Measurements from ENCODE around the gene TFPT.
"Not testable (repeated sequence)": the region's sequence is repeated elsewhere in the genome, so short reads cannot be mapped to it uniquely, and the experiment has no call there.

TFPT gene

DNA sequence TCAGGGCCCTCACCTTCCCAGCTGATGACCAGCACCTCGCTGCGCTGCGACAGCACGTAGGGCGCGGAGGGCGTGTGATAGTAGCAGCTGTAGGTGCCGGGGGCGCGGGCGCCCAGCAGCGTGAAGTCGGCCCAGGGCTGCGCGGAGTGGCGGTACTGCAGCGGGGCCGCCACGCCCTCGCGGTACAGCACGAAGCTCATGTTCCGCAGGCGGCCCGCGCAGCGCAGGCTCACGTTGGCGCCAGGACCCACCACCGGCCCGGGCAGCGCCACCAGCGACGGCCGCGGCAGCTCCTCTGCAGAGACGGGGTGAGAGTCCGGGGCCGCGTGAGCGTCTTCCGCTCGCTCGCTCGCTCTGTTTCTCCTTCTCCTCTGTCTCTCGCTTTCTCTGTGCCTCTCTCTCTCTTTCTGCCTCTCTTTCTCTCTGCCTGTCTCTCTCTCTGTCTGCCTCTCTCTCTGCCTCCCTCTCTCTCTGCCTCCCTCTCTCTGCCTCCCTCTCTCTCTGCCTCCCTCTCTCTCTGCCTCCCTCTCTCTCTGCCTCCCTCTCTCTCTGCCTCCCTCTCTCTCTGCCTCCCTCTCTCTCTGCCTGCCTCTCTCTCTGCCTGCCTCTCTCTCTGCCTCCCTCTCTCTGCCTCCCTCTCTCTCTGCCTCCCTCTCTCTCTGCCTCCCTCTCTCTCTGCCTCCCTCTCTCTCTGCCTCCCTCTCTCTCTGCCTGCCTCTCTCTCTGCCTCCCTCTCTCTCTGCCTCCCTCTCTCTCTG is 19.4 kb downstream of the TFPT start:
- not testable (repeated sequence) for DNase-seq (ENCODE audit: low read depth)
- H3K4me3 ChIP-seq (ENCODE audit: low read depth, low read length) = peak overlapping the region; percentile 44

DNA sequence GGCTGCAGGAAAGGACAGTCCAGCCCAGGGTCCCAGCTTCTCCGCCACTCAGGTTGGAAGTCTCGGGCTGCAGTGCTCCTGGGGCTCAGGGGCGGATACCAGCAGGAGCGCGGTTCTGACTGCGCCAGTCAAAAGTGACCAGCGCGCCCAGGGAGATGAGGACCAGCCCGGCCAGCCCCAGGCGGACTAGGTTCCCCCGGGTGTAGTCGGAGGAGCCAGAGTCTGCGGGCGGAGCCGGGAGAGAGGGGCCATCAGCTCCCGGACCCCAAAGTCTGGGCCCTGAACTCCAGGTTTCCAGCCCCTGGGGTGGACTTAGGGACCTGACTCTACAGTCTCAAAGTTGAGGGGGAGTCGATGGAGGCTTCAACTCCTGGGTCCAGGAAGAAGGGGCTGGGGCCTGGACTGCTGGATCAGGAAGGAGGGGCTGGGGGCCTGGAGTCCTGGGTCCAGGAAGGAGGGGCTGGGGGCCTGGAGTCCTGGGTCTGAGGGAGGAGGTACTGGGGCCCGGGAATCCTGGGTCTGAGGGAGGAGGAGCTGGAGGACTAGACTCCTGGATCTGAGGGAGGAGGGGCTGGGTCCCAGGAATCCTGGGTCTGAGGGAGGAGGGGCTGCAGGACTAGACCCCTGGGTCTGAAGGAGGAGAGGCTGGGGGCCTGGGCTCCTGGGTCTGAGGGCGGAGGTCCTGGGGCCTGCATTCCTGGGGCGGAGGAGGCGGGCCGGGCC is 20.2 kb downstream of the TFPT start:
- peak overlapping the region; percentile 44 for H3K4me3 ChIP-seq (ENCODE audit: low read depth, low read length)
- no peak for DNase-seq (ENCODE audit: low read depth)

DNA sequence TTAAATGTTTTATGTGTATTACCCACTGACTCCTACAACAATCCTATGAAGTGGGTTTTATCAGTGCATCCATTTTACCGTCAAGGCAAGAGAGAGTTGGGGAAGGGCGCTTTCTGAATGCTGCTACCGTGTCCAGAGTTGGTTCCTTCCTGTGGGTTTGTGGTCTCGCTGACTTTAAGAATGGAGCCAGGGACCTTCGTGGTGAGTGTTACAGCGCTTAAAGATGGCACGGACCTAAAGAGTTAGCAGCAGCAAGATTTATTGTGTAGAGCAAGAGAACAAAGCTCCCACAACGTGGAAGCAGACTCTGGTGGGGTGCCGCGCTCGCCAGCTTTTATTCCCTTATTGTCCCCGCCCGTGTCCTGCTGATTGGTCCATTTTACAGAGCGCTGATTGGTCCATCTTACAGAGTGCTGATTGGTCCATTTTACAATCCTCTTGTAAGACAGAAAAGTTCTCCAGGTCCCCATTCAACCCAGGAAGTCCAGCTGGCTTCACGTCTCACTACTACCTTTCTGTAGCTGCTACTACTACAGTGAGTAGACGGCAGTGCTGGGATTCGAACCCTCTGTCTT is 20.9 kb downstream of the TFPT start:
- no peak for DNase-seq (ENCODE audit: low read depth)
- H3K4me3 ChIP-seq (ENCODE audit: low read depth, low read length) = no peak overlapping the region

DNA sequence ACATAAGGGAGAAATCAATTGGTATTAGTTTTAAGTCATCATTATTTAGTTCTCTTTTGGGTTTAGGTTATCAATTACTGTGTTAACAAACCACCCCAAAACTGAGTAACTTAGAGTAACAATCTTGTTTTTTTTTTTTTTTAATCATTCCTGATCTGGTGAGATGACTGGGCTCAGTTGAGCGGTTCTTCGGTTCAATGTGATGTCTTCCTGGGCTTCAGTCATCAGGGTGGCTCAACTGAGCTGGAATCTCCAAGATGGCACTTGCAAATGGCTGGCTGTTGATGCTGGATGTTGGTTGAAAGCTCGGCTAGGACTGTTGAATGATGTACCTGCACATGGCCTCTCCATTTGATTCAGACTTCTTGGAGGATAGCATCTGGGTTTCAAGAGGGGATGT is 31.0 kb downstream of the TFPT start:
- no peak overlapping the region for H3K4me3 ChIP-seq (ENCODE audit: low read depth, low read length)
- DNase-seq (ENCODE audit: low read depth) = no peak

DNA sequence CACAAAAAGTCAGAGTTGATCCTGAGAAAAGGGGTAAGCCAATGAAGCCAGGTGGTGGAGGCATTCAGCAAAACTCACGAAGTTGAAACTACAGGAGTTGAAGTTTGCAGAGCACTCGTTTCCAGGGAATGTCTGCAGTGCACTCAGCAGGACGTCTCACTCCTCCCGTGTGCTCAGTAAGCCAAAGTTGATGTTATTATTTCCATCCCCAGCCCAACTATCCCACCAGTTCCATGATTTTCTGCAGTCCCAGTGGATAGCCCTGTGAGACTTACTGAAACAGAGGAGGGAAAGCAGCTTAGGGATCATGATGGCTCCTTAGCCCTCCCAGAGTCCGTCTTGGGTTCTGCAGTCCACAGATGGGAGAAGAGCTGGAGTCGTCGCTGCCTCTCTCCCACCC is 34.4 kb downstream of the TFPT start, which contains the start of gene TARM1:
TSS of gene TARM1 (minus strand) at position 334 of the 400 bp plus-strand sequence. CDS start at position 309, 25 bp downstream.
- DNase-seq (ENCODE audit: low read depth) = no peak
- no peak within 1 kb of the TSS for H3K4me3 ChIP-seq (ENCODE audit: low read depth, low read length)

DNA sequence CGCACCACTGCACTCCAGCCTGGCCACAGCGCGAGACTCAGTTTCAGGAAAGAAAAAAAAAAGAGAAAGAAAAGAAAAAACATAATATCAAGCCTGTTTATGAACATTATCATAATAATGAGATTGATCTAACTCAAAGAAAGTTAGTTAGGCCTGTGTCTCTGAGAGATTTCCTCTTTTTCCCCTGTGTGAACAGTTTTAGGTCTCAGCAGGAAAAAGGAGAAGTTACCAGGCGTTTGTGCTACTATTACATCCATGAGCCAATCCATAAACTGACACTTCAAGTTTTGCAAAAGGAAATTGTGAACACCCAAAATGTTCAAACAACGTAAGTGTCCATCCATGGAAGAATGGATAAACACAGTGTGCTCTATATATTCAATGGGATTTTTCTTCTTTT is 38.1 kb downstream of the TFPT start:
- no peak for DNase-seq (ENCODE audit: low read depth)

DNA sequence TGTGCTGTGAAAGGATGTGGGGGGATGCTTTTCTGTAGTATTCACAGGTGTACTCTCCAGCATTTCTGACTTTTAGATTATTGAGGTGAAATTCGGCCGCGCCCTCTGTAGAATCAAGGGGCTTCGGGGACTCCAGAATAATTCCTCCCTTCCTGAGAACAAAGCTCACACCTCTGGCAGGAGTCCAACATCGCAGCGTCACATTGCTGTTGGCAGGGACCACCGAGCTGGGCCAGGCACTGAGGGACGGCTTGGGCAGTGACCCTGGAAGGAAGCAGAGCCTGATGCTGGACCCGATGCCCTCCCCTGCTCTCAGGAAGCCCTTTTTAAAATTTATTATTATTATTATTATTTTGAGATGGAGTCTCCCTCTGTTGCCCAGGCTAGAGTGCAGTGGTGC is 40.6 kb downstream of the TFPT start:
- H3K4me3 ChIP-seq (ENCODE audit: low read depth, low read length) = no peak overlapping the region
- no peak for DNase-seq (ENCODE audit: low read depth)

More for the DNA sequence above, 38.1 kb downstream of the TFPT start:
- no peak overlapping the region for H3K4me3 ChIP-seq (ENCODE audit: low read depth, low read length)

DNA sequence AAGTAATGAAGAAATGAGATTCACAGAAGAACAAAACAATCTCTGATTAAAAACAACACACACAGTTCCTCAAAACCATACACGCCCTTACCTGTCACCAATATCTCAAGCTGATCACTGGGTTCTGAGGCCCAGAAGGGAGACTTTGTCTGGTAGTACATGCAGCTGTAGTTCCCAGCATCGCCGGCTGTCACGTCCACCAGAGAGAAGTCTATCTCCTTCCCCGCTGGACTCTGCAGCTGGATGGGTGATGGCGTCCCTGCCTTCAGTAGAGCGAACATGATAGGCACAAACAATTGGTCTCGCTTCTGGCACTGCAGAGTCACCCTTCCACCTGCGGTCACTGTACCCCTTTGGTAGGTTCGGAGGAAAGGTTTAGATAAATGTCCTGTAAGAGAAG is 41.6 kb downstream of the TFPT start:
- no peak overlapping the region for H3K4me3 ChIP-seq (ENCODE audit: low read depth, low read length)
- DNase-seq (ENCODE audit: low read depth) = no peak

DNA sequence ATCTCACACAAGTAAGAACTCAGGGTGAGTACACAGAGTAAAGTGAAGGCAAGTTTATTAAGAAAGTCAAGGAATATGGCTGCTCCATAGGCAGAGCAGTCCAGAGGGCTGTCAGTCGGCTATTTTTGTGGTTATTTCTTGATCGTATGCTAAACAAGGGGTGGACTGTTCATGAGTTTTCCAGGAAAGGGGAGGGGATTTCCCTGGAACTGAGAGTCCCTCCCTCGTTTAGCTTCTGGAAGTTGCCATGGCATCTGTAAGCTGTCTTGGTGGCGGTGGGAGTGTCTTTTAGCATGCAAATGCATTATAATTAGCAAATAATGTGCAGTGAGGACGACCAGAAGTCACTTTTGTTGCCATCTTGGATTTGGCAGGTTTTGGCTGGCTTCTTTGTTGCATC is 46.0 kb downstream of the TFPT start:
- no peak for DNase-seq (ENCODE audit: low read depth)
- no peak overlapping the region for H3K4me3 ChIP-seq (ENCODE audit: low read depth, low read length)

DNA sequence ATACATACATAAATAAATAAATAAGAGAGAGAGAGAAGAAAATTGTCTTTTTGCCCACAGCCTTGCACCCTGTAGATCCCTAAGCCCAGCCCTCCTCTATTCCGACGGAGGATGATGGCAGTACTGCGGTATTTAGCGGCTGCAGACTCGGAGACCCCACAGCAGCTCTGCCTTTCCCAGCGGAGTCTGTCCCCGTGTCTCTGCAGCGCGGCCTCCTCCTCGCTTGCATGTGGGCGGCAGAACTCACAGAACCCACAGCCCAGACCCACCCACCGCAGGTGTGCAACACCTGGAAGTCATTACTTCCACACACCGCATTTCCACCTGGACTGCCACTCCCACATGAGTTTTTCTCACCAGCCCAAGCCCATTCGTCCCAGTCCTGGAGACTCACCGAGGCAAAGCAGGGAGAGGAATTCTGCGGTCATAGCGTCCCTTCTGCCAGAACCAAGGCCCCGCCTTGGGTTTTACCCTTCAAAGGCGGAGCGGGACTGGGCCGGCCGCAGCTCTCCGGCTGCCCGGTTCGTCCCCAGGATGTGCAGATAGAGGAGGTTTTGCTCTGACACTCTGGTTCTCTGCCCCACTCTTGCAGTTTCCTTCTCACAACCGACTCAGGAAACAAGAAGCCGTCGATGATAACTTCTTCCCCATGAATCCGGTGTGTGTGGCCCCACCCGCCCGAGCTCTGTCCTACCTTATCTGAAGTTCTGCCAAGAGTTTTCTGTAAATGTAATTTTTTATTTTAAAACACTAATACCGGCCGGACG is 51.9 kb downstream of the TFPT start, which contains the start of gene VSTM1:
TSS of gene VSTM1 (minus strand) at position 548 of the 767 bp plus-strand sequence. CDS start at position 428, 120 bp downstream.
- no peak within 1 kb of the TSS for H3K4me3 ChIP-seq (ENCODE audit: low read depth, low read length)
- no peak for DNase-seq (ENCODE audit: low read depth)

DNA sequence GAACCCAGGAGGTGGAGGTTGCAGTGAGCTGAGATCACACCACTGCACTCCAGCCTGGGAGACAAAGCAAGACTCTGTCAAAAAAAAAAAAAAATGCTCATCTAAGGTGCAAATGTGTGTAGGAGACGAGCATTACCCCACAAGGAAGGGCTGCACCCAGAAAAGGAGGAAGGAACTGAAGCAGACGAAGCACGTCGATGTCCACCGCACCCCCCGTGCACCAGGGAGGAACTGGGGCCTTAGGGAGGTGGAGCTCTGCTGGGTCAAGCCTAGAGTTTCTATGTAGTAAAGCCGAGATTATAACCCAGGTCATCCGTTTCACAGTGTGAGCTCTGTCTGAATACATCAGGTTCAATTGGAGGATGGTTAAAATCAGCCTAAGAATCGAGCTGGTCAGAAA is 52.8 kb downstream of the TFPT start:
- DNase-seq (ENCODE audit: low read depth) = no peak
- no peak overlapping the region for H3K4me3 ChIP-seq (ENCODE audit: low read depth, low read length)
